Uterus (tissue), 4 donors: ENCODE data around the gene SLC1A6. TPM values are rescaled to one million over a fixed set of nuclear protein-coding genes. Genes with fewer than 3 reads are reported as not detected.

Source experiments
- DNase-seq, 2 donors: peaks; one replicate each; pipeline ENCODE4 v3.0.0-alpha.2; 2019 to 2020
- H3K27ac ChIP-seq, 2 donors: fragments of 200-600 bp; sonication (generic); 1 replicate in 1 of 2; 2 replicates in 1 of 2; pipeline ENCODE4 v1.5.1; 2016 to 2018
- H3K27me3 ChIP-seq, 2 donors: fragments of 200-600 bp; sonication (generic); one replicate each; pipeline ENCODE4 v1.5.1; 2018 to 2019; ENCODE audit warnings: control low read depth in 1 of 2
- H3K36me3 ChIP-seq, 2 donors: fragments of 200-600 bp; sonication (generic); one replicate each; pipeline ENCODE4 v1.5.1; 2019; ENCODE audit warnings: control low read depth in 1 of 2
- H3K4me1 ChIP-seq, 2 donors: fragments of 200-600 bp; sonication (generic); one replicate each; pipeline ENCODE4 v1.5.1; 2018 to 2019; ENCODE audit warnings: control low read depth in 1 of 2
- H3K4me3 ChIP-seq, 2 donors: fragments of 200-600 bp; sonication (generic); 1 replicate in 1 of 2; 2 replicates in 1 of 2; pipeline ENCODE4 v1.5.1; 2018 to 2019; ENCODE audit warnings: mild to moderate bottlenecking in 1 of 2
- H3K9me3 ChIP-seq, 2 donors: fragments of 200-600 bp; sonication (generic); one replicate each; pipeline ENCODE4 v1.5.1; 2019; ENCODE audit warnings: control low read depth in 1 of 2
- POLR2A ChIP-seq, 2 donors: fragments of 450-650 bp; IDR thresholded peaks; one replicate each; pipeline ENCODE4 v1.6.1; 2016; ENCODE audit warnings: antibody characterized with exemption in 2 of 2, mild to moderate bottlenecking in 1 of 2, moderate library complexity in 1 of 2
- intact Hi-C: fragments of 100-400 bp; cut with DNase I; formaldehyde crosslinking; loops from one replicate; pipeline ENCODE4 v1.15.1; 2023; ENCODE audit warnings: low total_unique reads
- total RNA-seq, 4 donors: library from RNA; depleted of rRNA in 3 of 4; stranded (reverse); fragments of >200 nt in 3 of 4; gene quantifications; one replicate each; pipeline versions ENCODE4 v1.1.0 to v1.2.4, GENCODE V29; 2014 to 2023
- TF ChIP-seq, protein P1 (sequence below), 4 experiments: fragments of 200-600 bp in 2 of 4; fragments of 450-650 bp in 2 of 4; sonication (generic) in 2 of 4; IDR thresholded peaks; one replicate each; pipeline ENCODE4 v1.5.1; 2016 to 2019; ENCODE audit warnings: antibody characterized with exemption in 4 of 4, mild to moderate bottlenecking in 2 of 4, moderate library complexity in 1 of 4
- donor health status: DM: yes; HTN: yes; CAD: no.

SLC1A6 gene
- total RNA-seq, 4 donors from 2014 or later, result 0.41 TPM; not detected in 3

DNA sequence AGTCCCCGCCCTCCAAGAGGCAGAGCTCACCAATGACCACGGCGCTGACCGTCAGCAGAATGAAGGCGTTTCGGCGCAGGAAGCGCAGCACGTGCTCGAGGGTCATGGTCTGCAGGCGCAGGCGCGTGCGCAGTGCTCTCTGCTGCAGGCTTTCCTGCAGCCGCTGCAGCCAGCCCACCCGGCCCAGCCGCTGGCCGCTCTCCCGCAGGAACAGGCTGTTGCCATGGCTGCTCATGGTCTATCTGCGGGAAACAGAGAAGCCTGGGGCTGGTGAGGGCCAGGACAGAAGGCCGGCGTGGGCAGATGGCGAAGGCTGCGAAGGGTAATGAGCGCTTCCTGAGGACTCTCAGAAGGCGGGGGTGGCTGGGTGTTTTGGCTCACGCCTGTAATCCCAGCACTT lies 7.0 kb downstream of the SLC1A6 start:
- TF ChIP-seq POLR2A (IDR thresholded peaks at IDR 0.05), result no peak
- TF ChIP-seq, protein P1, sequence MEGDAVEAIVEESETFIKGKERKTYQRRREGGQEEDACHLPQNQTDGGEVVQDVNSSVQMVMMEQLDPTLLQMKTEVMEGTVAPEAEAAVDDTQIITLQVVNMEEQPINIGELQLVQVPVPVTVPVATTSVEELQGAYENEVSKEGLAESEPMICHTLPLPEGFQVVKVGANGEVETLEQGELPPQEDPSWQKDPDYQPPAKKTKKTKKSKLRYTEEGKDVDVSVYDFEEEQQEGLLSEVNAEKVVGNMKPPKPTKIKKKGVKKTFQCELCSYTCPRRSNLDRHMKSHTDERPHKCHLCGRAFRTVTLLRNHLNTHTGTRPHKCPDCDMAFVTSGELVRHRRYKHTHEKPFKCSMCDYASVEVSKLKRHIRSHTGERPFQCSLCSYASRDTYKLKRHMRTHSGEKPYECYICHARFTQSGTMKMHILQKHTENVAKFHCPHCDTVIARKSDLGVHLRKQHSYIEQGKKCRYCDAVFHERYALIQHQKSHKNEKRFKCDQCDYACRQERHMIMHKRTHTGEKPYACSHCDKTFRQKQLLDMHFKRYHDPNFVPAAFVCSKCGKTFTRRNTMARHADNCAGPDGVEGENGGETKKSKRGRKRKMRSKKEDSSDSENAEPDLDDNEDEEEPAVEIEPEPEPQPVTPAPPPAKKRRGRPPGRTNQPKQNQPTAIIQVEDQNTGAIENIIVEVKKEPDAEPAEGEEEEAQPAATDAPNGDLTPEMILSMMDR (IDR thresholded peaks at IDR 0.05), result no peak
- intact Hi-C loops, result no loop called here
- Histone ChIP-seq H3K27ac (no peak overlapping the region), H3K27me3 (no peaks in the 10 kb centered on the region), H3K4me1 (no peaks in the 10 kb centered on the region), H3K4me3 (no peak overlapping the region), H3K36me3 (no peaks in the 10 kb centered on the region), H3K9me3 (no peaks in the 10 kb centered on the region)
- no peak for DNase-seq

DNA sequence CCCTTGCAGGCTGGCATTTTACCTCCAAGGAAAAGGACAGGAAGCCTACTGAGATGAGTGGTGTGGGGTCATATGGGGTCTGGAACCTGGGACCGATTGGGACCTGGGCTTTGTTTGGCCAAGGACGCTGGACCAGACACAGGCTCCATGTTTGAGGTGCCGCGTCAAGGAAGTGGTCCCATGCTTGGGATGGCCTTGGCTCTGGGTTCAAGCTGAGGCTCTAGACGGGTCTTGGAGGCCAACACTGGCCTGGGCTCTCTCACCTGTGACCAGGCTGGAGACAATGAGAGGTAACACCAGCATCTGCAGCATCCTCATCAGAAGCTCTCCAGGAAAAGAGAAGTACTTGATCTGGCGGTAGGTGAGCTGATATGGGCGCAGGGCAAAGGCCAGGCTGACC lies 8.2 kb downstream of the SLC1A6 start:
- H3K4me1 ChIP-seq, result no peaks in the 10 kb centered on the region
- H3K9me3 ChIP-seq, result no peaks in the 10 kb centered on the region
- H3K36me3 ChIP-seq, result no peaks in the 10 kb centered on the region
- H3K27ac ChIP-seq, result no peak overlapping the region
- H3K4me3 ChIP-seq, result no peak overlapping the region
- no peak for DNase-seq
- no peaks in the 10 kb centered on the region for H3K27me3 ChIP-seq
- intact Hi-C loops, result no loop called here
- TF ChIP-seq, protein P1 (IDR thresholded peaks at IDR 0.05), result no peak
- no peak for TF ChIP-seq POLR2A (IDR thresholded peaks at IDR 0.05)

DNA sequence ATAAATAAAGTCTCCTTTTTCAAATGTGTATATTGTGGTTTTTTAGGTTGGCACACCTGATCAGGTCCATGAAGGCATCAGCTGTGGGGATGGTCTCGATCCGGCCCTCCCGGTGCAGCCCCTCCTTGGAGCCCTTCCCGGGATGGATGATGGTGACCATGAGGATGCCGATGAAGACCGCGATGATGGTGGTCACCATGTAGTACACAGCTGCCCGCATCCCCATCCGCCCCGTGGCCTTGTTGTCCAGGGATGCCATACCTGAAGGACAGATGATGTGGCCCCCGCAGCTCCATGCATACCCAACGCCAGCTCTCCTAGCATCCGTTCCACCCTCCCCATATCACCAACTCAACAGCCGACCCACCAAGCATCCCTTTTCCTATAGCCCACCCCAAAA lies 11.4 kb downstream of the SLC1A6 start:
- H3K36me3 ChIP-seq, result no peaks in the 10 kb centered on the region
- H3K4me1 ChIP-seq, result no peaks in the 10 kb centered on the region
- H3K4me3 ChIP-seq, result no peak overlapping the region
- DNase-seq, result no peak
- TF ChIP-seq POLR2A (IDR thresholded peaks at IDR 0.05), result no peak
- TF ChIP-seq, protein P1 (IDR thresholded peaks at IDR 0.05), result no peak
- H3K27ac ChIP-seq, result no peak overlapping the region
- intact Hi-C loops, result no loop called here
- no peaks in the 10 kb centered on the region for H3K27me3 ChIP-seq
- H3K9me3 ChIP-seq, result no peaks in the 10 kb centered on the region

DNA sequence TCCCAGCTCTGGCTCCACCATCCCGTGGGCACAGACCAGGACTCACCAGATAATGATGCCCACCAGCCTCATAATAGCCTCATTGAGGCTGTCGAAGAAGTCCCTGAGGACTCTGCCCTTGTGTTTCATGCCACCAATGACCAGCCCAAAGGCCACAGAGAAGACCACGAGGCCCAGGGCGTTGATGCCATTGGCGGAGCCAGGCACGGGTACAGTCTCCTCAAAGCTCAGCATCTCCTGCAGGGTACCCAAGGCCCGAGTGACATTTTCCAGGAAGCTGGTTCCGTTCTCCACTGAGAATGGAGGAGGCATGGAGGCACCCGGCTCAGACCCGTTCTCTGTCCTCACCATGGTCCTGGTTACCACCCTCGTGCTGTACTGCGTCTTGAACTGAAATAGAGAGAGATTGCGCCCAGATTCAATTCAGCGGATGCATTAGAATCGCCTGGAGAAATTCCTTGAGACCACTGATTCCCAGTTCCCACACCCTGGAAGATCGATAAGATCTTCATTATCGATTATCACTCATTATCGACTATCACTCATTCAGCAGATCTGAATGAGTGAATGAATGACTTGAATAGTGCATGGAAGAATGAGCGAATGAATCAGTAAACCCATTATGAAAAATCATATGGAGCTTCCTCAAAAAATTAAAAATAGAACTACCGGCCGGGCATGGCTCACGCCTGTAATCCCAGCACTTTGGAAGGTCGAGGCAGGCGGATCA lies 17.5 kb downstream of the SLC1A6 start:
- H3K36me3 ChIP-seq, result no peaks in the 10 kb centered on the region
- intact Hi-C loops, result no loop called here
- H3K9me3 ChIP-seq, result no peaks in the 10 kb centered on the region
- H3K4me3 ChIP-seq, result no peak overlapping the region
- no peak for DNase-seq
- TF ChIP-seq, protein P1 (IDR thresholded peaks at IDR 0.05), result no peak
- TF ChIP-seq POLR2A (IDR thresholded peaks at IDR 0.05), result no peak
- H3K27me3 ChIP-seq, result no peaks in the 10 kb centered on the region
- H3K4me1 ChIP-seq, result no peaks in the 10 kb centered on the region
- no peak overlapping the region for H3K27ac ChIP-seq

DNA sequence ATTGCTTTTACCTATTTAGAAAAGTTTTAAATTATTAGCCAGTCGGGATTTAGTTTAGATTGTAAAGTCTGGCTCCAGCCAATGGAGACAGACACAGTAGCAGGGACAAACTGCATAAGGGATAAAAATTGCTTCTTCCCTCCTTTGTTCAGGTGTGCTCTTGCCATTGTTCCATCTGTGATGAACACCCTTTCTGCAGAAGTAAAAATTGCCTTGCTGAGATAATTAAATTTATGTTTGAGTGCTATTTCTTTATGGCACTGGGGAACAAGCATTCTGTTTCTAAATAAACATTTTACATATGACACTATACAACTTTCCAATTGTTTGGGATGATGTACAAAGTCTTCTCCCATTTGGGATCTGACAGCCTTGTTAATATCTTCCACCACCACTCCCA lies 20.4 kb downstream of the SLC1A6 start:
- TF ChIP-seq, protein P1 (IDR thresholded peaks at IDR 0.05), result no peak
- TF ChIP-seq POLR2A (IDR thresholded peaks at IDR 0.05), result no peak
- H3K4me1 ChIP-seq, result no peaks in the 10 kb centered on the region
- H3K27ac ChIP-seq, result no peak overlapping the region
- no peaks in the 10 kb centered on the region for H3K27me3 ChIP-seq
- intact Hi-C loops, result no loop called here
- H3K4me3 ChIP-seq, result no peak overlapping the region
- no peak for DNase-seq
- no peaks in the 10 kb centered on the region for H3K36me3 ChIP-seq
- H3K9me3 ChIP-seq, result no peaks in the 10 kb centered on the region
